ENCODE data around the gene RALGAPA2.

- TF ChIP-seq EZH2phosphoT487 (IDR thresholded peaks at IDR 0.05; ENCODE audit: insufficient read depth, low read depth) = no peak
- TF ChIP-seq EZH2 (IDR thresholded peaks at IDR 0.05; ENCODE audit: insufficient read depth, poor library complexity, severe bottlenecking) = no peak
Measured at GRCh38 chr20:20446001-20446400, 266.4 kb downstream of the RALGAPA2 start.

Data from GM23248 (cell line).